DMS114 treated with DMSO at 0.1 percent for 48 hours (cell line): Measurements from ENCODE around the gene TMEM79.

Experiments
- DNase-seq: peaks from one replicate; lab custom pipeline; 2025; ENCODE audit not compliant: unreplicated experiment; lab: John Stamatoyannopoulos, UW

The TMEM79 gene

GRCh38 chr1:156284112-156284511 is at the start of gene TMEM79:
TSS of gene TMEM79 (plus strand) at chr1:156284325. CDS start at chr1:156285227, 902 bp downstream.
- DNase-seq = no peak

- DNase-seq = no peak
These were observed 48.0 kb upstream of the TMEM79 start for GRCh38 chr1:156236164-156236563.

GRCh38 chr1:156238248-156238647 is 45.9 kb upstream of the TMEM79 start:
- DNase-seq = no peak

GRCh38 chr1:156241311-156241811 is 42.8 kb upstream of the TMEM79 start:
- DNase-seq = no peak

- DNase-seq = no peak
These were observed 42.2 kb upstream of the TMEM79 start, which contains the start of gene BGLAP for GRCh38 chr1:156241926-156242325. TSS of gene BGLAP (plus strand) at chr1:156242184. CDS start at chr1:156242232, 48 bp downstream.

- no peak for DNase-seq
These were observed 41.4 kb upstream of the TMEM79 start for GRCh38 chr1:156242738-156243137.

GRCh38 chr1:156244126-156244525 is 40.0 kb upstream of the TMEM79 start:
- no peak for DNase-seq

GRCh38 chr1:156244712-156245111 is 39.4 kb upstream of the TMEM79 start:
- no peak for DNase-seq

- no peak for DNase-seq
These were observed 38.5 kb upstream of the TMEM79 start for GRCh38 chr1:156245451-156246232.

GRCh38 chr1:156246241-156246780 is 37.8 kb upstream of the TMEM79 start:
- no peak for DNase-seq

- no peak for DNase-seq
These were observed 37.2 kb upstream of the TMEM79 start for GRCh38 chr1:156246781-156247459.

- no peak for DNase-seq
These were observed 36.4 kb upstream of the TMEM79 start, which contains the start of gene PAQR6 for GRCh38 chr1:156247460-156248322. TSS of gene PAQR6 (minus strand) at chr1:156248056. CDS start at chr1:156246731, 1,325 bp downstream.

- DNase-seq = no peak
These were observed 35.8 kb upstream of the TMEM79 start for GRCh38 chr1:156248323-156248683.

GRCh38 chr1:156249593-156249992 is 34.5 kb upstream of the TMEM79 start:
- DNase-seq = no peak

- no peak for DNase-seq
These were observed 32.6 kb upstream of the TMEM79 start for GRCh38 chr1:156251527-156251926.

GRCh38 chr1:156253634-156254033 is 30.5 kb upstream of the TMEM79 start:
- DNase-seq = no peak

GRCh38 chr1:156257711-156258110 is 26.4 kb upstream of the TMEM79 start:
- no peak for DNase-seq

GRCh38 chr1:156258859-156259258 is 25.3 kb upstream of the TMEM79 start:
- DNase-seq = no peak

- DNase-seq = no peak
These were observed 24.3 kb upstream of the TMEM79 start for GRCh38 chr1:156259805-156260204.

GRCh38 chr1:156260896-156261295 is 23.2 kb upstream of the TMEM79 start:
- DNase-seq = no peak
